GM21825 (cell line): ENCODE results near the gene ANKRD44.

Source experiments
- ATAC-seq: cut with Tn5 transposase; IDR thresholded peaks from one replicate; pipeline ENCODE4 v1.9.1; 2021; ENCODE audit warnings: mild to moderate bottlenecking, moderate library complexity; ENCODE audit not compliant: unreplicated experiment

Gene ANKRD44

DNA sequence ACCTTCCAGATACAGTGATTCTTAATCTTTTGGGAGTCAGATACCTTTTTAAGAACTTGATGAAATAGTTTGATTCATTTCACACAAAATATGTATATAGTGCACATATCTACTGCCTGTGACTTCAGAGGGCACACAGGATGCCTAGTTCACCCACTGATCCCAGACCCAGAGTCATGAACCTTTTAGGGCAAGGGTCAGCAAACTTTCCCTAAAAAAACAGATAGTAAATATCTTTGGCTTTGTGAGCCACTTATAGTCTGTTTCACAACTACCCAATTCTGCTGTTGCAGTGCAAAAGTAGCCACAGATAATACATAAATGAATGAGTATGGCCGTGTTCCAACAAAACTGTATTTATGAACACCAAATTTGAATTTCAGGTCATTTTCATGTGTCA is 124.9 kb downstream of the ANKRD44 start:
- ATAC-seq: no peak

DNA sequence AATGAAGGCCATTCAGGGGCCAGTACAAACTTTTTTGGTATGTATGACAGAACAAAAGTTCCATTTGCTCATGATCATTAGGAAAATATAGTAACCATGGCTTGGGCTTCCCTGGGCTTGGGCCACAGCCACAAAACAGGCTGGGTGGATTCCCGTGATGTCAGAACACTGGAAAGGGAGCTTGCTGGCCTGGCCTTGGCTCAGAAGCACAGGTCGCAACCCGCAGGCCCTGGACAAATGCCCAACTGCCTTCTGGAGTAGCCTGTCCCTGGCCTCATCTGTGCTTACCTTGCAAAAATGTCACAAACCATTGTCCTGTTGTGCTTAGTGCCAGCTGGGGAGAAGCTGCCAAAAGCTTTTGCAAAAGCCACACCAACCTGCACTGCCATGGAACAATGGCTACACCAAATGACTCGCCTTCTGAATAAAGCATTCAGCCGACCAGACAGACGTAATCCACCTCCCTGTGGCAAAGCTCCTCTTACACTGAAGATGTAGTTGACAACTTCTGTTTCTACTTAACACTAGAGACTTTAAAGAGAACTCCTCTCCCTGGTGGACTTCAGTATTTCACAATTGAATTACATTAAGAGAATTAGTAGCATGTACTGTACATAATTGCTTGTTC is 125.5 kb downstream of the ANKRD44 start:
- ATAC-seq: no peak

DNA sequence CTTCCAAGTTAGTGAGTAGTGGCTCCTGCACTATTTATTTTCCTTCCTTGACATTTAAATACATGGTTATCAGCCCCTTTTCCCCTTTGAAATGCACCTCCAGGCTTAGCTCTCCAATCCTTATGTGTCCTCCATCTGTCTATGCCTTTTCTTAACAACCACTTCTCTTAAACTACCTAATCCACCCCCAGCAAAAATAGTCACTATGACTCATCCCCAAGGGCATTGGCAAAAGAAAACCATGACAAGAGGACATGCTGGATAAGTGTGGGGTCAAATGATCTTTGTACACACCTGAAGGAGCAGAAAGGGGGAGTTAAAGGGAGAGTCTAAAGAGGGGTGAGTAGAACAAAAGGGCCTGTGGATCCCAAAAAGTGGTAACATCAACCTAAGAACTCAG is 127.2 kb downstream of the ANKRD44 start:
- ATAC-seq: no peak

DNA sequence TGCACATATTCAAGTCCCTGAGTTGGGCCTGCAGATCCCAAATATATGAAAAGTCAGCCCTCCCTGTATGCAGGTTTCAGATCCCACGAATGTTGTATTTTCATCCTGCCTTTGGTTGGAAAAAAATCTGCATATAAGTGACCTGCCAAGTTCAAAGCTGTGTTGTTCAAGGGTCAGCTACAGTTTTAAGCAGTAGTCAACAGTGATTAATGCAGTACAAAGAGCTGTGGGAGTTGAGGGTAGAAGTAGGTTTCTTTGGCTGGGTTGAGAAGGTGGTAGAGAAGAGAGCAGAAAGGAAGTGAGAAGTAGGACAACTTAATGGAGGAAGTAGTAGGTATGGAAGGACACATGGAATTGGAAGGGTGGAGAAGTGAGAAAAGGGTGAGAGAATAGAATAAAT is 127.9 kb downstream of the ANKRD44 start:
- no peak for ATAC-seq

DNA sequence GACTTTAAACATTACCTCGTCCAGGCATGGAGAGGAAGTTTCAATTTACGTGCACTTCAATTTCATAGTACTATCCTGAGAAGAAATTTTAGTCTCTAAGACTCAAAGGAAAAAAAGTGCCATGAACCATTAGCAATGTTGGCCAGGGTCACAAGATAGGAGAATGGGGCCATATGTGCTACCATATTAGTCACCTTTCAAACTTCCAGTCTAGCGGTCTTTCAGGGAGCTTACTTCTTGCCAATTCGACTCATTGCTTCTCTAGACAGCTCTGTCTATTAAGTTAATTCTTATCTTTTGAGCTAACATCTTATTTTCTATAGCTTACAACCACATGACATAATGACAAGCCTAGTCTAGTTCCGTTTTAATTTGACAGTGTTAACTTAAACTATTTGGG is 129.1 kb downstream of the ANKRD44 start:
- ATAC-seq: no peak

DNA sequence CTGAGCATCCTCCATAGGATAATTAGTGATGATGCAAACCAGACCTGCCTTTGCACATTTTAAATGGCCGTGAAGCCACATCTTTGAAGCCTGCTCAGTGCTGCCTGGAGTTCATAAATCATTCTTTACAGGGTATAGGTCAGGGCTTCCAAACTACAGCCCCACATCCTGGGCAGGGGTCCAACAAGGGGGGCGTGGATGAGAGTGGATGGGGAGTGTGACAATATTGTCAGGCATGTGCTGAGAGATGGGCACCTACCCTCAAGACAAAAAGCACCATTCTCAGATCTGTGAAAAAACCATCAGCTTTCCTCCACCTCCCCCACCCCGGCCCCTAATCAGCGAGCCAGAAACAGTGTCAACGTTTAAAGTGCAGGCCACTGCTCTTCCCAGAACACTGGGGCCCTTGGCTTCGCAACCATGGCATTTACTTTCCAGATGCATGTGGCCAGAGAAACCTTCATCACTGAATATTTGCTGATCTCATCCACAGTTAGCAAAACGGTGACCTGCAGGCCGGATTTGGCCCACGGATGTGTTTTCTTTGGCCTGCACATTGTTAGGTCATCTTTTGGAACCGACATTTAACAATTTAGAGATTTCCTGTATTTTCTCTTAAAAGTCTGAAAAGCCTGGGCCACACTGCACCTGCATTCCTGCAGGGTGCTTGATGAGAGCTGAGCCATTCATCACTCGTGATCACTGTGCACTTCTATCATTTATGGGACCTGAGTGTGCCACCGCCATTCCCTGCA is 130.7 kb downstream of the ANKRD44 start:
- no peak for ATAC-seq

DNA sequence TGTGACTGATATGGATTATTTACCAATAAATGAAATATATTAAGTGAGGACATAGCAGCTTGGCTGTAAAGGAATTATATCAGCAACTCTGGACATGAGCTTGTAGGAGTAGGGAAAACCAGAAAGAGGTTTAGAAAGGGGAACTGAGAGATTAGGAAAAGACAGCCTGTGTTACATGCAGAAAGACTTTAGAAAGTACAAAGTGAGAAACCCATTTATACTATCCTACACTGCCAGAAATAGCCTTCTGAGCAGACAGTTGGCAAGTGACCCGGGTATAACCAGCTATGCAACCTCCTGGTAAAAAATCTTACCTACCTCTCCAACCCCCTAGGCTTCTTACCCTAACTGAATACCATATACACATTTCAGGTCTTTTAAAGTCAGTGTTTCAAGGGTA is 134.1 kb downstream of the ANKRD44 start:
- ATAC-seq: no peak

DNA sequence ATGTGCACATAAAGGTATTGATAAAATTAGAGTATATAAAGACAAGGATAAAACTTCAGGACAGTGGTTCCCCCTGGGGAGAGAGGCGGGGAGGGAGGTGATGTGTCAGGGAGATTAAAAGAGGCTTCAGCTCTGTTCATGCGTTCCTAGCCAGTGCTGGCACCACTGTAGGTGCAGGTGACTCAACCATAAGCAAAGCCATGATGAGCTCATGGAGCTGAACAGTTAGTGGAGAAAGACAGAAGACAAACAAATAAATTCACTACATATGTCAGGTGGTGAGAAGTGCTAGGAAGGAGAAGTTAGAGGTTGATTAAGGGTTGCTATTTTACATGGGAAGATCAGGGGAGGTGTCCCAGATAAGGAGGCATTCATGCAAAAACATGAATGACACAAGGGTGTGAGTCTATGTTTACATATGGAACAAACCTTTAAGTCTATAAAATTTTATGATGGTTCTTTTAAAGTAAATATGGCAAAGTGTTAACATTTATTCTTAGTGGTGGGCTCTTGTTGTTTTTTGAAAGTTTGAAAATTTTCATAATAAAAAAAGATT is 136.0 kb downstream of the ANKRD44 start:
- ATAC-seq: no peak

DNA sequence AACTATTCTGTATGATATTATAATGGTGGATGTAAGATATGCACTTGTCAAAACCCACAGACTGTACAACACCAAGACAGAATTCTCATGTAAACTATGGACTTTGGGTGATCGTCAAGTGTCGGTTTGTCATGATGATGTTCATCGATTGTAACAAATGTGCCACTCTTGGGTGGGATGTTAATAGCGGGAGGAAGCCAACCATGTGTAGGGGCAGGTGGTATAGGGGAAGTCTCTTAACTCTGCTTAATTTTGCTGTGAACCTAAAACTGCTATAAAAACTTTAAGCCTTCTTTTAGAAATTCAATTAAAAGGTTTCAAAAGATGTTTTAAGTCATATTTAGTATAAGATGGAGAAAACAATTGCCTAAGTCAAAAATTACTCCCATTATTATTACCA is 139.0 kb downstream of the ANKRD44 start:
- ATAC-seq: no peak

DNA sequence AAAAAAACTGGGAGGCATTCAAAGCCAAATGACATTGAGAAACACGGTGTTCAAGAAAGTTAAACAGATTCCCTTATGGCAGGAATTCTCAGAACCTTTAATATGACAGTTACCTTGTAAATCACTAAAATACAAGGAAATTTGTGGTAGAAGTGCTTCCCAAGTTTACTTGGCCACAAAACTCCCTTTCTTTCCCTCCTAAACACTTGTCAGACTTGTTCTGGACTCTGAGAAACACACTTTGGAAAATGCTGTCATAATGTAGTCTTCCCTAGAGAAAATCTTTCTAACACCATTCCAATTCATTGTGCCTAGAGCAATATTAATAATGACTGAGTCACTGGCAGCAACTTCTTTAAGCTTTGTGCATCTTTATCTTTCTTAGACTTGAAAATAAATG is 140.4 kb downstream of the ANKRD44 start:
- no peak for ATAC-seq

DNA sequence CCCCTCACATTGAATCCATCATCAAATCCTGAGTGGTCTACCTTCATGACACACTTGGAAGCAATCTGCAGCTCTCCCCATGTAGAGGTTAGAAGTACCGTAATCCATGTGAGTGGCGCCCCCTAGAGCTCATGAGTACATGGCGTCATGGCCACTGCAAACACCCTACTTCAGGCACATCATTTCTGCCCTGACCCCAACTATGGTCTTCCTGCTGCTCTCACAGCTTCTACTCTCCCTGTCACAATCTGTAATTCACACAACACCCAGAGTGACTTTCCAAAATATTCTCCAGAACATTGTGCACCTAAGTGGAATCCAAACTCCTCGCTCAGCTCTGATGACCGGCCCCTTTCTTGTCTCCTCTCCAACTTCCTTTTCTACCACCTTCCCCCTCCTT is 141.9 kb downstream of the ANKRD44 start:
- ATAC-seq: peak; percentile 76

DNA sequence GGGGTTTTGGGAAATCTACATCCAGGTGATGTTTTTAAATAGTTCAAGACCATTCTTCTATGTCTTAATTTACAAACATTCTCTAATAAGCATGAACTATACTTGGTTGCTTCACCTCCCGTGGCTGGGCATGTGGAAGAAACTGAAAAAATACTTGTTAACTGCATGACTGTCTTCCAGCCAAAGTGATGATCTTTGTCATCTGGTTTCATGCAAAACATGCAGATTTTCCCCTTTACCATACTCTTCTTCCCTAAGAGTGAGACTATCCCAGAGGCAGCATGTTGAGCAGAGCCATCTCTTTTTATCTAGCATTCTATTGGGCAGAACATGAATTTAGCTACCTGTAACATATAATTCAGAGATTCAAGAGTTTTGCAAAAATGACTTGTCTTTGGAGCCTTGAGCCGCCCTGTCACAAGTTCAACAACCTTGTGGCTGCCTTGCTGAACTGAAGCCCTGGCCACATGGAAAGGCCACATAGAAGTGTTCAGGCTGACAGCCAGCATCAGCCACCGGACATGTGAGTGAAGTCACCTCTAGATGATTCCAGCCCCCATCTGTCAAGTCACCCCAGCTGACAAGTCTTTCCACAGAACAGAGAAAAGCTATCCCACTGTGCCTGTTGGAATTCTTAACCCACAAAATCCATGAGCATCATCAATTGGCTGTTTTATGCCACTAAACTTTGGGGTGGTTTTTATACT is 142.8 kb downstream of the ANKRD44 start:
- no peak for ATAC-seq

DNA sequence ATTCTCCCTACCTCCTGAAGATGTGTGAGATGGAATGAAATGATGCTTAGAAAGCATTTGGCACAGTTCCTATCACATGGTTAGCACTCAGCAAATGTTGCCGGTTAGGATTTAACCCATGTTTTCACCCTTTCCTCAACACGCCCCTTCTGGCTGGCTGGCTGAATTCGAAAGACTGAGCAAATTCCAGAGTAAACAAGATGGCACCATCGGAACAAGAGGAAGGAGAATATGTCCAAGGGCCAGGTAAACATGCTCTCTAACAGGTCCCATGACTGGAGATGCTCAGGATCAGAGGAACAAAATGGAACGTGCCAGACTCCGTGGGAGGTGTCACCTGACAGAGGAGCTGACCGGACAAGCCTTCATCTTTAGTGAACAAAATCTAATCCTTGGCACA is 145.6 kb downstream of the ANKRD44 start:
- ATAC-seq: no peak

DNA sequence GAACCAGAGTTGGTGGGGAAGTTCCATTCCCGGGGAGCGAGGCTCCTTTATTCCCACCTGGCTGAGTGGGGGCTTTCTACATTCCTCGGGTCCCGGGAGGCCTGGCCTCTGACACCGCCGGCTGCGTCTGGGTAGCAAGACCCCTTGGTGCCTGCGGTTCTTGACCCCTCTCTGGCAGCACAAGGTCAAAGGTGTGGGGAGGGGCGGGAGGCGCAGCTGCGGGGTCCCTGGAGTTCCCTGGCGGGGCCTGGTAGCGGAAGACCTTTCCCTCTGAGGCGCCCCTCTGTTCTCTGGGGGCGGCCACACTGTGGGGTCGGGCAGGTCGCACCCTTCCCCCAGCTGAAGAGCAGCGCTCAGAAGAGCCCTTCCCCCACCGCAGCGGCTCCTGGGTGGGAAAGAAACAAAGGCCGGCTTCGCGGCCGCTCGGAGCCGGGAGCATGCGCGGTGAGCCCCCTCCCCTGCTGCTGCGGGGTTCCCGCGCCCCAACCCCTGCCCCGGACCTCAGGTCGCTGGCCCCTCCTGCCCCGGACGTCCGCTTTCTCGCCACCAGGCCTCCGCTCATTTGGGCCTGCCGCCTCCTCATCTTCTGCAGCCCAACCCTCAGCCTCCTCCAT is 146.3 kb downstream of the ANKRD44 start:
- no peak for ATAC-seq

DNA sequence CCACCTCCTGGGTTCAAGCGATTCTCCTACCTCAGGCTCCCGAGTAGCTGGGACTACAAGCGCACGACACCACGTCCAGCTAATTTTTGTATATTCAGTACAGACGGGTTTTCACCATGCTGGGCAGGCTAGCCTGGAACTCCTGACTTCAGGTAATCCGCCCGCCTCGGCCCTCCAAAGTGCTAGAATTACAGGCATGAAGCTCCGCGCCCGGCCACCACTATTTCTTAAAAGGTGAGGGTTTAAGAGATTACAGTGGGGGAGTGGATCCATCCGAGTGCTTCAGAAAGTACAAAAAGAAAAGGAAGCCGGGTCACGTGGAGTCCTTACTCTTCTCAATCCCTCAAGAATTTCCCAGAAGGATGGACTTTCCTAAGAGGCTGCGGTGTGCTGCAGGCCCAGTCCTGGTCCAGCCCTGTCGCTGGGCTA is 146.9 kb downstream of the ANKRD44 start:
- ATAC-seq: no peak

DNA sequence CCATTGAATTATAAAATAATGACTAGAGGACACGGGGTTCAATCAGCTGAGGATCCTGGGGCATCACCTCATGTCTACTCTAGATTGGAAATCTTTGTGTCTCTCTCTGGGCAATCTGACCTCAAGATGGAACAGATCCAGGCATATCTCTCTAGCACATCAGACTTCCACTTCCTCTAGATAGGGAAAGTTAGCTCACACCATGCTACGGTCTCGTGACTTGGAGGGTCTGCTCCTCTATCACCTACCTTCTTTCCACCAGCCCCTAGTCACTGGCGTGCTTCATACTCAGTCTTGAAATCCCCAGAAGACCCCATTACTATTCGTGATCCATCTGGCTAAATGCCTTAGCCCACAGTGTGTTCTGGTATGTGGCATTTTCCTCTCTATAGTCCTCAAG is 148.8 kb downstream of the ANKRD44 start:
- no peak for ATAC-seq

DNA sequence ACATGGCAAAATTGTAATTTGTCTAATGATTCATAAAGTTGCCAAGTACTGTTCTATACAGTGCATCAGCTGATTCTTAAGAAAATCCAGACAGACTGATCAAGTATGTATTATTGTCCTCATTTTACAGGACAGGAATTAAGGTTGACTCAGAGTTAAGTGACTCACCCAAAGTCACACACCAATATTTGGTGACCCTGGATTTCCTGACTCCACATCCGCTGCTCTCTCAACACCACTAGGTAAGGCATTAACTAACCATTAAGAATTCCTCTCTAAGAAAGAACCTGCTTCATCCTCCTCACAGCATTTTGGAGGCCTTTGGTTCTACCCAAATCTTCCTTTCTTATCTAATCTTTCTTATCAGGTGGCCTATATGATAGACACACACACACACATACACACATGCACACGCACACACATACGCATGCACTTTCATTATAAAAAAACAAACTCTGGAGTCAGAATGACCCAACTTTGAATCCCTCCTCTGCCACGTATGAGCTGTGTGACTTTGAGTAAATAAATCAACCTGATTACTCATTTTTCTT is 150.8 kb downstream of the ANKRD44 start:
- ATAC-seq: peak; percentile 64

DNA sequence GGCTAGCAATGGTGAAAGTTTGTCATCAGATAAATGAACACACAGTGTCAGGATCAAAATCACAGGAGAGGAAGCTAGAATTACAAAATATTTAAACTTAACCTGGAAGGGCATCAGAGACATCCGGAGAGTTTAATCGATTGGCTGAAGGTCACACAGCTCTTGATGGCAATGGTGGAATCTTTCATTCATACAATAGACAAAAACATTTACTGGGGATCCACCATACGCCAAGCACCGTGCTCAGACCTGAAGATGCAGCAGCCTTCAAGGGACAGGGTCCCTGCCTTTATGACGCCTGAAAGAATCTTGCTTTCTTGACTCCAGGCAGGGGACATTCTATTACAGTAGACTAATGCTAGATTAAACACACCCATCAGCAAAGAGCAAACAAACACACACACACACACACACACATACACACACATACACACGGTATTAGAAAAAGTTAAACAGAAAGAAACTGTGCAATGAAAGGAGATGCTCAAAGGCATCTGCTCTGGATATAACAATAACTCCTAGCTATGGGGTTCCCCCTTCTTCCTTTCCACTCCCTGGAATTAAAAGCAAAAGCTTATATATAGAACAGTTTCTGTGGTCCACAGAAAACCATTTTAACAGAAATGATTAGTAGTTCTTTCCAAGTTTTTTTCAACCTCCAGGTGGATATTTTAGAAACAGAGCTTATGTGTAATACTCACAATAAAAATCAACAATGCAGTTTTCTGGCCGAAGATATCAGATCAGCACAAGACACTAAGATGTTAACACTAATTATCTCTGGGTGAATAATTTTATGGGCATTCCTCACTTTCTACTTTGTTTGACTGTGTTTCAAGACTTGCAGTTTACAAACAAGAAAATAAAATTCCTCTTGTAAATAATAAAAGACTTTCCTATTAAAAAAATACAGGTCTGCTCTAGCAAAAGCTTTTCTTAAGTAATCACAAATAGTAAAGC is 151.7 kb downstream of the ANKRD44 start:
- no peak for ATAC-seq

DNA sequence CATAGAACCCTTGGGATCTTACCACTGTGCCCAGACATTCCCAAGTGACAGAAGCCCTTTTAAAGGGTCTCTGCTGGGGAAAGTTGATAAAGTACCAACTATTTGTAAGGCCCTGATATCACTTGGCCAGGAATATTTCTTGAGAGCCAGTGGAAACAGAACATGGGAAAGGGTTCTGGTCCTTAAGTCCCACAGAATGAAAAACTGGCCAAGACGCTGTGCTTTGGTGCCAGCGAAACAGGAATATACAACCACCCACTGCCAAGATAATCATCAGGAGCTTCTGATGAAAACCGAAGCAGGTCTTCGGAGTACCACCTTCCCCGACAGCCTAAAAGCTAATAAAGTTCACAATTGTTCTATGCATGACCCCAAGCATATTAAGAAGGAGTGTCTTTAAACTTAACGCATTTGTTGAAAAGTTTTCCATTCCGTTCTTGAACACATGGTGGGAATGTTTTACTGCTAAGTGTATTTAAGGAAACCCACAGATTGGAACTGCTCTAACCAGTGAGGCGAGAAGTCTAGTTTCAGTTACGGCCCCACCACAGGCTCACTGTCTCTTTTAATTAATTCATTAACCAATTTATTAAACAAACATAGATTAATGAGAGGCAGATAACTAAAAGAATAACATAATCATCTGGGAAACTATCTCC is 152.6 kb downstream of the ANKRD44 start:
- ATAC-seq: no peak
